Measurements from ENCODE around the gene EPHX1. TPM values are rescaled to one million over a fixed set of nuclear protein-coding genes. Genes with fewer than 3 reads are reported as not detected.

Gene EPHX1
- polyA plus RNA-seq, 1 donor from 2014 or later: 0.26 TPM

DNA sequence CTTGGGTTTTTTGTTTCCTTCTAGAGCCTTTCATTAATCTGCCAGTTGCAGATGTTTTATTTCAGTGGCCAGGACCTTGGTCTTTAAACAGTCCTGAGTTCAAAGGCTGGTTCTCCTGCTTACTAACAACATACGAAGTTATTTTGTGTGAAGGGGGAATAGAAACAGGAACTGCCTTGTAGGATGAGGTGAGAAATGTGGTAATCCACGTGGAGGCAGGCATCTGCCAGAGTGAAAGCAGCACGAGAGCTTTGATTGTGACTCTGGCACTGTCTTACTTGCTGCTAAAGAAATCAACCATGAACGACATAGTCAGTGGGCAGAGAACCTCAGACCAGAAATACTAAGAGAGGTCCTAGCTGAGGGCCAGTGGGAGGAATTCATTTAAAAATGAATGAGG is 41.9 kb downstream of the EPHX1 start:
- Mint-ChIP-seq H3K9me3 (no peaks in the 10 kb centered on the region), H3K4me3 (peak overlapping the region in 3 of 4 donors; percentile 13 to 29 (median 21)), H3K36me3 (peaks cover 7% of the 10 kb centered on the region), H3K27me3 (no peaks in the 10 kb centered on the region), H3K27ac (peak overlapping the region; percentile 81 to 94 (median 83)), H3K4me1 (peaks cover 26 to 39% (median 37%) of the 10 kb centered on the region in 3 donors)

DNA sequence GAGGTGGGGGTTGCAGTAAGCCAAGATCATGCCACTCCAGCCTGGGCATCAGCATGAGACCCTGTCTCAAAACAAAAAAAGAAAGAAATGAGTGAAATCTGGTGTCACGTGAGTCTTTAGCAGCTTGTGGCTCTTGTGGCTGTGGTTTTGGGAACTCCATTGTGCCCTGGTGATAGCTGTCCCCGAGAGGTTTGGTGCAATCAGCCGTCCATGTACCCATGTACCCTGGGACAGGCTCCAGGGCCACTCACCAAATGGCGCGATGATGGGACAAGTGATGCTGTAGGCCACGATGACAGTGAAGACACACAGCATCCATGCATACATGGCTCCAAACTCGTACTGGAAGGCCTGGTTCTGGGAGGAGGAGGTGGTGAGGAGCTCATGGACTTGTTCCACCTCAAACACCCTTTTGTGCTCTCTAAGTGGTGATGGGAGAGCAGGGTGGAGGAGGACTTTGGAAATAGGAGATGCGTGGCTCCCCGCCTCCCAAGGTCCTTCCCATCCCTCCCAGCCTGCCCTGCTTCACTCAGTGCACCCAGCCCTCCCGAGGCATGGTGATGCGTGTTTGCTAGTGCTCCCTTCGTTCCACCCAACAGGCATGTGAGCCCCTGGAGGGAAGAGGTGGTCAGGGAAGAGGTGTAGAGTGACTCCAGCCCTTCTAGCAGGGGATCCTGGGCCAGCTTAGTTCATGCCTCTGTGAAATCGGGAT is 42.6 kb downstream of the EPHX1 start:
- peak overlapping the region; percentile 81 to 94 (median 83) for H3K27ac Mint-ChIP-seq
- no peaks in the 10 kb centered on the region for H3K27me3 Mint-ChIP-seq
- peak overlapping the region in 1 of 4 donors; percentile 13 for H3K4me3 Mint-ChIP-seq
- H3K9me3 Mint-ChIP-seq: no peaks in the 10 kb centered on the region
- peaks cover 22 to 37% (median 35%) of the 10 kb centered on the region in 3 donors for H3K4me1 Mint-ChIP-seq
- peaks cover 8% of the 10 kb centered on the region for H3K36me3 Mint-ChIP-seq

DNA sequence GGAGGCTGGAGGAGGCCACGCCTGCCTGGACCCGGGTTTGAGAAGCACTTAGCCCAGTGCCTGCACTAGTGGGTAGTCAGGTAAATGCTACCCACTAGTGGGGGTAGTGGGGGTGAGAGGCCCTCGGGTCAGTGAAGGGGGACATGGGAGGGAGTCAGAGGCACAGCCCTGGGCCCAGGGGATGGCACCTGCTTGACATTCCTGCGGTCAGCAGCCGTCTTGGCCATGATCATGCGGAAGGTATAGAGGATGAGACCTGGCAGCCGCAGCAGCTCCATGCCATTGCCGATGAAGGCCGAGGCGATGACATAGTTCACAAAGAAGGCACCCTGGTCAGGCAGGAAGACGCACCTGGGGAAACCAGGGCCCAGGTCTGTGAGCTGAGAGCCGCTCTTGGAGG is 43.5 kb downstream of the EPHX1 start:
- H3K9me3 Mint-ChIP-seq: no peaks in the 10 kb centered on the region
- no peaks in the 10 kb centered on the region for H3K27me3 Mint-ChIP-seq
- H3K4me1 Mint-ChIP-seq: peaks cover 14 to 32% (median 28%) of the 10 kb centered on the region in 3 donors
- peaks cover 11% of the 10 kb centered on the region for H3K36me3 Mint-ChIP-seq
- H3K27ac Mint-ChIP-seq: peak overlapping the region in 2 of 3 donors; percentile 4 to 80
- peak overlapping the region in 1 of 4 donors; percentile 75 for H3K4me3 Mint-ChIP-seq

DNA sequence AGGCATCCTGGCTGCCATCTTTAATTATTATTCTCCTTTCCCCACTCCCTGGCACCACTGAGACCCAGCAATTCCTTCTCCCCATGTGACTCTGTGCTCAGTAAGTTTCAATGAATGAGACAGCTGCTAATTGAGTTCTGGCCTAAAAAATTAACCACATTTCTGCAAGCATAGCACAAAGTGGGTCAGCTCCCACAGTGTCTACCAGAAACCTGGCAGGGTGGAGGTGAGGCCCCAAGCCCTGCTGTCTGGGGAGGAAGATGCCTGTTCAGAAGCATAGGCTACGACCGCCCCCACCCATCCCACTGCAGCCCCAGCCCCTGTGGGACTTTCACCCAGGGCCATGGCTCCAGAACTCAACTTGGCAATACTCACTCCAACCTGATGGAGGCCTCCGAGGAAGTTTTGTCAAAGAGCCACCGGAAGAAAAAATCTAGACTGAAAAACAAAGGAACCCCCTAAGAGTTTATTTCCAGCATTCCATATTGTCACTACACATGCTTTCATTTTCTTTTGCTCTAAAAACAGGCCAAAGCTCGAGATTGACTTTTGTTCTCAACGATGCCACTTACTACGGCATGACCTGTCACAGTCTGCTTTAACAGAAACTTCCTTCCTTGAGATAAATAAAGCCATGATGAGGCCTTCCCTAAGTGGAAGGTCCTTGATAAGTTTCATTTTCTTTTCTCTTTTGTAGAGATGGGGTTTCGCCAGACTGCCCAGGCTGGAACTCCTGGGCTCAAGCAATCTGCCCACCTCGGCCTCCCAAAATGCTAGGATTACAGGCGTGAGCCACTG is 45.8 kb downstream of the EPHX1 start:
- H3K9me3 Mint-ChIP-seq: no peaks in the 10 kb centered on the region
- no peak overlapping the region for H3K4me3 Mint-ChIP-seq

DNA sequence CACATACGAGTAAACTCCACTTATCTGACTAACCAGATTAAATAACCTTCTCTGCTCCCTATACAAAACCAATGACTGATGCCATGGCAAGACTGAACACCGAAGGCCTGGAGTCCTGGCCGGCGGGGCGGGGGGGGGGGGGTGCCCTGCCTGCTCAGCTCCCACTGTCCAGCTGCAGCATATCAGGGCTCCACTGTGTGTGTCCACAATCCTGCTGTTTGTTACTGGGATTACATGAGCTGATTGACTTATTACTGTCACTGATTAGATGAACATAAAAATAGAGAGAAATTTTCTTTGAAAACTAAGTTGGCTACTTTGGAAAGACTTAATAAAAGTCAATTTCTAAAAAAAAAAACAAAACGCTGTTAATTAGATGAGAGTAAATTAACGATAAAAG is 47.3 kb downstream of the EPHX1 start:
- Mint-ChIP-seq H3K9me3 (no peaks in the 10 kb centered on the region), H3K4me1 (peaks cover 5 to 10% (median 6%) of the 10 kb centered on the region in 3 donors), H3K27me3 (no peaks in the 10 kb centered on the region), H3K4me3 (peak overlapping the region in 1 of 4 donors; percentile 26), H3K27ac (no peak overlapping the region), H3K36me3 (peaks cover 7% of the 10 kb centered on the region)

More for the DNA sequence above, 45.8 kb downstream of the EPHX1 start:
- peak overlapping the region in 1 of 3 donors; percentile 38 for H3K27ac Mint-ChIP-seq
- H3K36me3 Mint-ChIP-seq: peaks cover 11% of the 10 kb centered on the region
- H3K27me3 Mint-ChIP-seq: no peaks in the 10 kb centered on the region
- peaks cover 12 to 16% (median 12%) of the 10 kb centered on the region in 3 donors for H3K4me1 Mint-ChIP-seq

DNA sequence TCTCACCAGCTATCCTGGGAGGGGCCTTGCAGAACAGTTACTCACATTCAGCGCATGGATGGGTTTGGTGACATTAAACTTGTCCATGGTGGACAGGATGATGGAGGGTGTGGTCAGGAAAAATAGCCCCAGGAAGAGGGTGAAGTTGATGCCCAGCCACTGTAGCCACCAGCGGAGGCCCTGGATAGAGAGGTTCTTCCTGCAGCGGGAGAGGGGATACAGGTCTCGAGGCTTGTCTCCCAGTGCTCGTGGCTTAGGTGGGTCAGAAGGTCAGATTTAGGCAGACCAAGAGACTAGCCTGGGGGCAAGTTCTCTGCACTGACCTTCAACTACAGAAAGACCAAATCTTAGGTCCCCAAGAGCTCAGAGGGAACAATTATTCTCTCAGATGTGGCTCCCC is 49.2 kb downstream of the EPHX1 start:
- no peak overlapping the region for H3K4me3 Mint-ChIP-seq
- H3K27me3 Mint-ChIP-seq: no peaks in the 10 kb centered on the region
- peaks cover 7% of the 10 kb centered on the region for H3K36me3 Mint-ChIP-seq
- no peak overlapping the region for H3K27ac Mint-ChIP-seq
- peaks cover 2 to 5% (median 5%) of the 10 kb centered on the region in 3 donors for H3K4me1 Mint-ChIP-seq
- H3K9me3 Mint-ChIP-seq: no peaks in the 10 kb centered on the region

DNA sequence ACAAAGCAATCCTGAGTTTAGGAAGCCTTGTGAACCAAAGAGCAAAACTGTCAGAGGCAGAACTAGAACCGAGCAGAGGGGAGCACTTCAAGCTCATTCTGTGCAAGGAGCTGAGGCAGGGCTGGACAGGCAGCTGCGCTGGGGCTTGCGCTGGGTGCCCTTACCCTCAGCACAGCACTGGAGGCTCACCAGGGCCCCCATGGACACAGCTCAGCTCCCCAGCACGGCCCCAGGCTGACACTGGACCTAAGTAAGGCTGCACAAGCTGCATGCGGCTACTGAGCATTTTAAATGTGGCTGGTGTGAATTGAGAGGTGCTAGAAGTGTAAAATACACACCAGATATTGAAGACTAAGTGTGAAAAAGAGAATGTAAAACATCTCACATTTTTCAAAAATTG is 50.2 kb downstream of the EPHX1 start:
- H3K4me1 Mint-ChIP-seq: peaks cover 2 to 3% (median 2%) of the 10 kb centered on the region in 3 donors
- no peak overlapping the region for H3K4me3 Mint-ChIP-seq
- peaks cover 4% of the 10 kb centered on the region for H3K36me3 Mint-ChIP-seq
- H3K27me3 Mint-ChIP-seq: no peaks in the 10 kb centered on the region
- no peak overlapping the region for H3K27ac Mint-ChIP-seq
- H3K9me3 Mint-ChIP-seq: no peaks in the 10 kb centered on the region

DNA sequence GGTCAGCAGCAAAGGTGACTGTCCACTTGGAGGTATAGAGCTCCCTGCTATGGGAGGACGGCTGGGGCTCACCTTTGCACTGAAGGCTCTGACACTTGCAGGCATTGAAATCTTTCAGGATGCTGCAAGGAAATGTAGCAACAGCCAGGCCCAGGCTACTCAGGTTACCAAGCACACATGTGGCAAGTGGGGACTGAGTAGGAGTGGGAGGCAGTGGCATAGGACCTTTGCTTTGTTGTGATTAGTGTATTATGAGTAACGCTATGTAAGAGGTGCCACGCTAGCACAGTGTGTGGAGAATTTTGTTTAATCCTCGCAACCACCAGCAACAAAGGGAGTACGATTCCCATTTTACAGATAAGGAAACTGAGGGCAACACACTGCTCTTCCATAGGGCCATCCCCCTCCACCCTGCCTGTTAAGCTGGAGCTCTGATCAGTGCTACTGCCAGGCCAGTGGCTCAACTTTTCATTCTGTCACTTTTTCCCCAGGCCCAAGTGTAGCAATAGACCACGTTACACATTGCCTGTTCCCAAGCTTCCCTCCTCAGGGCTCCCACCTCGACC is 51.0 kb downstream of the EPHX1 start:
- Mint-ChIP-seq H3K9me3 (no peaks in the 10 kb centered on the region), H3K27ac (no peak overlapping the region), H3K36me3 (peaks cover 4% of the 10 kb centered on the region), H3K4me3 (no peak overlapping the region), H3K27me3 (no peaks in the 10 kb centered on the region), H3K4me1 (peaks cover under 1 to 4% (median 2%) of the 10 kb centered on the region in 3 donors)

DNA sequence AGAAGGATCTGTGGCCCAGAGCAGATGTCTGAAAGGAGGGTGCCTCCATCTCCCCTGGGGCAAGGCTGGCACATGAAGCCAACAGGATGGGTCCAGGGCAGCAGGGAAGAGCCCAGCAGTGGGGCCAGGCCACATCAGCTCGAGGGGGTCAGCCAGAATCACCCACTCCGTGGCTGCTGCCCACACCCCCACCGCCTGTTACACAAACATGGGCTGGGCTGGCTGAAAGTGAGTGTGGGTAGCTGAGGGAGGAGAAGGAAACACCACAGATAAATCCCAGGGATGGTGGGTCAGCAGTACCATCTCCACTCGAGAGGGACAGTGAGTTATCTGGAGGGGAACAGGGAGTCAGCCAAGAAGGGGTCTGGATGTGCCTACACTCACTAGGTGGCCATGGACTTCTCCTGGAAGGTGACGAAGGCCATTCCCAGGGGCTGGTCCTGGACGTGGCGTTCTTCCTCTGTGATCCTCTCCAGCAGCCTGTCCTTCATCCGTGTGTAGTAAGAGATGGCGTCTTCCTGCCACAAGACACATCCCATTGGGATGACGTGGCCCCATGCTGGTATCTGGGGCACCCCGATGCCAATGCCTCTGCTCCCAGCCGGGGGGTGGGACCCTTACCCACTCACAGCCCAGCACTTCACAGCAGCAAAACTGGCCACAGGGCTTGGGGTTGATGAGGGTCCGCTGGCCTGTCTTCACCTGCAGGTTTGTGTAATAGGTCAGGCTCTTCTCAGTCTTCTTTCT is 52.1 kb downstream of the EPHX1 start:
- H3K27ac Mint-ChIP-seq: peak overlapping the region in 1 of 3 donors; percentile 57
- no peaks in the 10 kb centered on the region for H3K9me3 Mint-ChIP-seq
- H3K36me3 Mint-ChIP-seq: peaks cover 9% of the 10 kb centered on the region
- H3K4me3 Mint-ChIP-seq: no peak overlapping the region
- peaks cover 6 to 8% (median 6%) of the 10 kb centered on the region in 3 donors for H3K4me1 Mint-ChIP-seq
- H3K27me3 Mint-ChIP-seq: no peaks in the 10 kb centered on the region

DNA sequence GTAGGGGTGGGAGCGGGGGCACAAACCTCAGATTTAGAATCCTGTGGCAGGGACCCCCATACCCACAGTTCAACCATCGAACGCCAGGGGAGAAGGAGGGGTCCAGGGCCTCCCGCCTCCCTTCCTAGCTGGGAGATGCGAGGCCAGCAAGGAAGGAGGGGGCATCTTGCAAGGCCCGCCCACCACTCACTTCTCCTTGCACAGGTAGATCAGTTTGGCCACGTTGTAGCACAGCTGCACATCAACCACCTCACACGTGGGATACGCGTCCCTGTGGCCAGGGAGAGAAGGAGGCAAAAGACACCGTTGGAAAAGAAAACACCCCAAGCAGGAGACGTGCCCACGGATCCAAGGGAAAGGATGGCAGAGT is 52.6 kb downstream of the EPHX1 start:
- Mint-ChIP-seq H3K36me3 (peaks cover 7% of the 10 kb centered on the region), H3K9me3 (no peaks in the 10 kb centered on the region), H3K27ac (peak overlapping the region in 1 of 3 donors; percentile 57), H3K4me1 (peaks cover 6 to 8% (median 6%) of the 10 kb centered on the region in 3 donors), H3K27me3 (no peaks in the 10 kb centered on the region), H3K4me3 (no peak overlapping the region)

DNA sequence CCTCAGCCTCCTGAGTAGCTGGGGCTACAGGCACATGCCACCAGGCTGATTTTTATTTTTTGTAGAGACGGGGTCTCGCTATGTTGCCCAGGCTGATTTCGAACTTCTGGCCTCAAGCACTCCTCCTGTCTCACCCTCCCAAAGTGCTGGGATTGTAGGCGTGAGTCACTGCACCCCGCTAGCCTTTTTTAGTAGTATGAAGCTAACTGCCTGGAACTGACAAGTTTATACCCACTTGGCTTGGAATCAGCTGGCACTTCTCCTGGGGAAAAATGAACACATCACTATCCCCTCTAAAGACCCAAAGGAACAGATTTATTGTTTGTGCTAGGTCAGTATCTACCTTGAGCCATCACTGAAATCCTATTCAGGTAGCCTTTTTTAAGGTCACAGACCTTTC is 53.2 kb downstream of the EPHX1 start:
- Mint-ChIP-seq H3K36me3 (peaks cover 6% of the 10 kb centered on the region), H3K4me3 (no peak overlapping the region), H3K27me3 (no peaks in the 10 kb centered on the region), H3K27ac (no peak overlapping the region), H3K9me3 (no peaks in the 10 kb centered on the region), H3K4me1 (peaks cover 6 to 10% (median 6%) of the 10 kb centered on the region in 3 donors)

DNA sequence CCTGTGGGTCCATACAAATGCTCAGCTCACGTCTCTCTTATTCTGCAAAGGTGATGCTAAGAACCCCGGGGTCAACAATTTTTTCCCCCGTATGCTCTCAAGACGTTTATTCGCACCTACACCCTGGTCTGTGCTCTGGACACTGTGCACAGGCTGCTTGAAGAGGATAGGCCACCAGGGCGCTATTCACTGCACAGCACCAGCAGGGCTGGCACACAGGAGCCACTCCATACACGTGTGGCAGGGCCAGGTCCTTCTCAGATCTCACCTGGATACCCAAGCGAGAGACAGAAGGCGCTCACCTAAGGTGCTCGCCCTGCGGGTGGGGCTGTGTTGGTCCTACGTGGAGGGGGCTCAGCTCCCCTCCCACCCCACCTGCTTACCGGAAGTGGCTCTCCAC is 55.6 kb downstream of the EPHX1 start:
- Mint-ChIP-seq H3K4me3 (no peak overlapping the region), H3K27ac (peak overlapping the region in 1 of 3 donors; percentile 59), H3K36me3 (peaks cover 7% of the 10 kb centered on the region), H3K9me3 (no peaks in the 10 kb centered on the region), H3K4me1 (peaks cover 6 to 10% (median 9%) of the 10 kb centered on the region in 3 donors), H3K27me3 (no peaks in the 10 kb centered on the region)

DNA sequence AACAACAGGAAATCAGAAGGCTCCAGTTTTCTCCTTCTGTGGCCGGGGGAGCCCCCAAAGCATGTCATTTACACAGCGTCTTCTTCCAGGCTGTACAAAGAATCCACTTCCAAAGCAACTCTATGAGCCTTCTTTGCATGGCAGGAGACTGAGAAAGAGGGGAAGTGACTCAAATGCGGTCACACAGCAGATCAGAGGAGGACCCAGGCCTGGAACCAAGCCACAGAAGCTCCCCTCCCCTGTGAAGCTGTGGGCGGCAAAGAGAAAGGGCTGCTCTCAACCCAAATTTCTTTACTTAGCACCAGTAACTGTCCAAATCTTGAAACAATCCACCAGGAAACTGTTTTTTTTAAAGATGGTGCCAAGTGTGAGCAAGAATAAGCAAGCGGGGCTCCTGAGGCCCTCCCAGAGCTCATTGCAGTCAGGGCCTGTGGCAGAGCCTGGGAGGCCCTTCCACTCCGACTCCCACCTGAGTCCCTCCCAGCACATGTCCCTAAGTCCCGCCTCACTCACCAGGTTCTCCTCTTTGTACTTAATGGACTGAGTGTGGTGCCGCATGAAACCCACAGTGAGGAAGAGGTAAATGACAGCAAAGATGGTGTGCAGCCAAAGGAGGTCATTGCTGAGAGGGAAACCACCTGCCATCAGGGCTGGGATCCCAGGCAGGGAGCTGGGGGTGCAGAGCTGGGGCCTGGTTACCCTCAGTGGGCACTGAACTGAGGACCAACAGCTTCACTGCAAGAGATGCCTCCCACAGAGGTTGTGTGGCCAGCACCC is 56.3 kb downstream of the EPHX1 start:
- Mint-ChIP-seq H3K36me3 (peaks cover 9% of the 10 kb centered on the region), H3K27ac (peak overlapping the region in 2 of 3 donors; percentile 59 to 92), H3K4me3 (peak overlapping the region in 1 of 4 donors; percentile 47), H3K27me3 (no peaks in the 10 kb centered on the region), H3K9me3 (no peaks in the 10 kb centered on the region), H3K4me1 (peaks cover 6 to 10% (median 9%) of the 10 kb centered on the region in 3 donors)

DNA sequence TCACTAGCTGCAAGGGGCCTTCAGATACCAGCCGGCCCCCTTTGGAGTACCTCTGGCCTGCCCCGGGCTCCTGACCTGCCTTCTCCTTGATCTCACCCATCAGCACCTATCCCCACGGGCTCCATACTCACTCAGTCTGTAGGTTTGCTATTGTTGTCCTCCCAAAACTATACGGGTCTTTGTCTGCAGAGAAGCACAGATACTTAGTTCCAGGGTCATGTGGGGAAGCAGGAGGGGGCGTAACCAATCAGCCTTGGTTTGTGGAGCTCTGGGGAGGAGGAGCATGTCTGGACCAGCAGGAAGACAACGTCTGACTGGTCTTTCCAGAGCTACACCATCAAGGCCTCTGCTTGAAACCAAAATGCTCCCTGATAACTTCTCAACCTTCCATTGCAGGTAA is 57.1 kb downstream of the EPHX1 start:
- H3K9me3 Mint-ChIP-seq: no peaks in the 10 kb centered on the region
- peaks cover 6 to 10% (median 9%) of the 10 kb centered on the region in 3 donors for H3K4me1 Mint-ChIP-seq
- H3K36me3 Mint-ChIP-seq: peaks cover 9% of the 10 kb centered on the region
- no peaks in the 10 kb centered on the region for H3K27me3 Mint-ChIP-seq
- H3K27ac Mint-ChIP-seq: peak overlapping the region in 1 of 3 donors; percentile 92
- peak overlapping the region in 1 of 4 donors; percentile 47 for H3K4me3 Mint-ChIP-seq

All from IgD-negative memory B cell (primary cell).